Measurements from ENCODE around the gene CALN1.

CALN1 gene

GRCh38 chr7:71984348-71984747 lies 427.8 kb downstream of the CALN1 start:
- DNase-seq (ENCODE audit: low read depth), result no peak
- no peak overlapping the region for H3K4me3 ChIP-seq (ENCODE audit: low read depth, low read length)
- no peak for TF ChIP-seq CTCF (IDR thresholded peaks at IDR 0.05; ENCODE audit: low read depth, low read length, missing control alignments)

- no peak for DNase-seq (ENCODE audit: low read depth)
- no peak for TF ChIP-seq CTCF (IDR thresholded peaks at IDR 0.05; ENCODE audit: low read depth, low read length, missing control alignments)
- no peak overlapping the region for H3K4me3 ChIP-seq (ENCODE audit: low read depth, low read length)
Observed at GRCh38 chr7:71982851-71983250, 429.3 kb downstream of the CALN1 start.

- no peak for DNase-seq (ENCODE audit: low read depth)
- TF ChIP-seq CTCF (IDR thresholded peaks at IDR 0.05; ENCODE audit: low read depth, low read length, missing control alignments), result no peak
- H3K4me3 ChIP-seq (ENCODE audit: low read depth, low read length), result no peak overlapping the region
Observed at GRCh38 chr7:71976645-71977044, 435.5 kb downstream of the CALN1 start.

- no peak for TF ChIP-seq CTCF (IDR thresholded peaks at IDR 0.05; ENCODE audit: low read depth, low read length, missing control alignments)
- no peak overlapping the region for H3K4me3 ChIP-seq (ENCODE audit: low read depth, low read length)
- no peak for DNase-seq (ENCODE audit: low read depth)
Observed at GRCh38 chr7:71974611-71975010, 437.5 kb downstream of the CALN1 start.

- no peak overlapping the region for H3K4me3 ChIP-seq (ENCODE audit: low read depth, low read length)
- TF ChIP-seq CTCF (IDR thresholded peaks at IDR 0.05; ENCODE audit: low read depth, low read length, missing control alignments), result no peak
- no peak for DNase-seq (ENCODE audit: low read depth)
Observed at GRCh38 chr7:71972534-71972933, 439.6 kb downstream of the CALN1 start.

GRCh38 chr7:71970725-71971124 lies 441.4 kb downstream of the CALN1 start:
- no peak for TF ChIP-seq CTCF (IDR thresholded peaks at IDR 0.05; ENCODE audit: low read depth, low read length, missing control alignments)
- no peak overlapping the region for H3K4me3 ChIP-seq (ENCODE audit: low read depth, low read length)
- DNase-seq (ENCODE audit: low read depth), result no peak

- DNase-seq (ENCODE audit: low read depth), result no peak
- no peak for TF ChIP-seq CTCF (IDR thresholded peaks at IDR 0.05; ENCODE audit: low read depth, low read length, missing control alignments)
- no peak overlapping the region for H3K4me3 ChIP-seq (ENCODE audit: low read depth, low read length)
Observed at GRCh38 chr7:71962636-71963035, 449.5 kb downstream of the CALN1 start.
